Measurements from ENCODE around the gene C16orf46. TPM values are rescaled to one million over a fixed set of nuclear protein-coding genes. Genes with fewer than 3 reads are reported as not detected.

Gene C16orf46
- total and polyA plus RNA-seq, 8 donors: 0.63 to 2.5 (median 1.6) TPM

- TF ChIP-seq CTCF (IDR thresholded peaks at IDR 0.05): no peak
- Histone ChIP-seq H3K4me3 (no peak overlapping the region), H3K9me3 (no peaks in the 10 kb centered on the region), H3K36me3 (no peaks in the 10 kb centered on the region), H3K27me3 (no peaks in the 10 kb centered on the region), H3K4me1 (no peaks in the 10 kb centered on the region), H3K27ac (no peak overlapping the region)
- ATAC-seq (no peak), DNase-seq (no peak)
- intact Hi-C loops (cut with DNase I): no loop called here
These were observed 16.3 kb downstream of the C16orf46 start for GRCh38 chr16:81060576-81061306.

- TF ChIP-seq CTCF (IDR thresholded peaks at IDR 0.05): no peak
- Histone ChIP-seq H3K9me3 (peaks cover 0 to 19% of the 10 kb centered on the region in 2 donors), H3K36me3 (no peaks in the 10 kb centered on the region), H3K4me3 (no peak overlapping the region), H3K27me3 (no peaks in the 10 kb centered on the region), H3K27ac (no peak overlapping the region), H3K4me1 (no peaks in the 10 kb centered on the region)
- ATAC-seq (no peak), DNase-seq (no peak)
- intact Hi-C loops (cut with DNase I): no loop called here
These were observed 23.3 kb downstream of the C16orf46 start for GRCh38 chr16:81053761-81054160.

GRCh38 chr16:81042821-81043220 lies 34.2 kb downstream of the C16orf46 start:
- DNase-seq (no peak), ATAC-seq (no peak)
- H3K4me1 ChIP-seq: peaks cover 0 to 9% of the 10 kb centered on the region in 2 donors
- no peak overlapping the region for H3K27ac ChIP-seq
- peaks cover 0 to 1% of the 10 kb centered on the region in 2 donors for H3K9me3 ChIP-seq
- TF ChIP-seq CTCF (IDR thresholded peaks at IDR 0.05): no peak
- H3K36me3 ChIP-seq: peaks cover 0 to 50% of the 10 kb centered on the region in 2 donors
- intact Hi-C loops (cut with DNase I): no loop called here
- H3K4me3 ChIP-seq: no peak overlapping the region
- no peaks in the 10 kb centered on the region for H3K27me3 ChIP-seq

GRCh38 chr16:81041696-81042095 lies 35.3 kb downstream of the C16orf46 start:
- intact Hi-C loops (cut with DNase I): no loop called here
- H3K36me3 ChIP-seq: peaks cover 0 to 50% of the 10 kb centered on the region in 2 donors

More at GRCh38 chr16:81041696-81042095, 35.3 kb downstream of the C16orf46 start:
- DNase-seq (no peak), ATAC-seq (no peak)
- Histone ChIP-seq H3K9me3 (no peaks in the 10 kb centered on the region), H3K4me1 (peaks cover 8 to 20% of the 10 kb centered on the region in 2 donors), H3K4me3 (no peak overlapping the region), H3K27me3 (no peaks in the 10 kb centered on the region), H3K27ac (no peak overlapping the region)
- no peak for TF ChIP-seq CTCF (IDR thresholded peaks at IDR 0.05)
